HUES48 (cell line): ENCODE measurements around the gene GAB2.

Source experiments
- H3K27ac ChIP-seq: one replicate; pipeline ENCODE4 v1.7.0; 2013; ENCODE audit warnings: low read depth, low read length, inconsistent platforms
- H3K27me3 ChIP-seq: 2 replicates; pipeline ENCODE4 v1.6.1; 2013; ENCODE audit warnings: mild to moderate bottlenecking, low read length; ENCODE audit not compliant: control insufficient read depth, insufficient read depth
- H3K36me3 ChIP-seq: 2 replicates; pipeline ENCODE4 v1.6.1; 2013; ENCODE audit warnings: low read length; ENCODE audit not compliant: control insufficient read depth, insufficient read depth
- H3K4me1 ChIP-seq: 2 replicates; pipeline ENCODE4 v1.6.1; 2013; ENCODE audit warnings: mild to moderate bottlenecking, low read length; ENCODE audit not compliant: control insufficient read depth, insufficient read depth
- H3K4me3 ChIP-seq: 2 replicates; pipeline ENCODE4 v1.5.1; 2013; ENCODE audit warnings: mild to moderate bottlenecking, low read depth, low read length
- H3K9ac ChIP-seq: 2 replicates; pipeline ENCODE4 v1.6.1; 2013; ENCODE audit warnings: mild to moderate bottlenecking, low read depth, low read length, moderate library complexity
- H3K9me3 ChIP-seq: 2 replicates; pipeline ENCODE4 v1.6.1; 2013; ENCODE audit warnings: low read length; ENCODE audit not compliant: control insufficient read depth, insufficient read depth

The GAB2 gene

DNA sequence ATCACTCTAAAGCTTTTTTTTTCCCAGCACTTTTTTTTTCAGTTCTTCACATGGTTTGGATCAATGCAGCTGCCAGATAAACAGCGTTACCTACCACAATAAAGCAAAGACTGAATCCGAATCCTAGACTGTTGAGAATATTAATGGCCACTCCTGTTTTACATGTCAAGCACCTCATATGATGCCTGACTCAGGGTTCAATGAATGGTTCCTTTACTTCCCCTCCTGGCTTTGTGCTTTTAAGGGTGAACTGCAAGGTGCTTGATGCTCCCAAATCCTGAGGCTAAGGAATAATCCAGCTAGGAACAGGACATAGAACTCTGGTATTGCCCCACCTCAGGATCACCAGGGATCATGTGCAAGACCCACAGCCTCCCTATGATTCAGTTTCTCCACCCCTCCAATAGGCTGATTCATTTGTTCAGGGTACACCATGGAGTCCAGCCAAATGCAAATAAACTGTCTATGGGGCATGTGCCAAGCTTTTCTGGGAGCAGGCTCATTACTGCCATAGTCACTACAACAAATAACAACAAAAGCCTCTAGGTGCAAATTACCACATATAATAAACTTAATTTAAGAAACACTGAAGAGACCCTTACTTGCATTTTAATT lies 104.3 kb downstream of the GAB2 start:
- Histone ChIP-seq H3K9me3 (no peaks in the 10 kb centered on the region), H3K27me3 (no peaks in the 10 kb centered on the region), H3K4me3 (no peak overlapping the region), H3K36me3 (no peaks in the 10 kb centered on the region), H3K27ac (no peak overlapping the region), H3K9ac (no peak overlapping the region), H3K4me1 (no peaks in the 10 kb centered on the region; the same call in 1 of the 2 replicates)

DNA sequence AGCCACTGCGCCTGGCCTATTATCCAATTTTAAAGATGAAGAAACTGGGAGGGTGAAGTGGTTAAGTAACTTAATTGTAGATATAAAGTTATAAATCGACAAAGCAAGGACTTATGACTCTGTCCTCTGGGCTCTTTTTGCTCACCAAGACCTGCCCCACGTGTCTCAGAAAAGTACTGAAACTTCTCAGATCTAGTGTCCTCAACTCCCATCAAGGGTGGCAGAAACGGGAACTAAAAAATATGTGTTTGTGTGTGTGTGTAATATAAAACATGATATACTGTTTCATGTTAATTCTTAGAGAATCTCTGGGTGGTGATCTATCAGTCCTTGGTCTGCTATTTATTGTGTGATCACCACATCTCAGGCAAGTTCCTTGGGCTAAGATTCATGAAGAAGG lies 104.9 kb downstream of the GAB2 start:
- H3K36me3 ChIP-seq, result no peaks in the 10 kb centered on the region
- no peaks in the 10 kb centered on the region for H3K9me3 ChIP-seq
- H3K27ac ChIP-seq, result no peak overlapping the region
- no peaks in the 10 kb centered on the region for H3K27me3 ChIP-seq
- H3K9ac ChIP-seq, result no peak overlapping the region
- no peaks in the 10 kb centered on the region; the same call in 1 of the 2 replicates for H3K4me1 ChIP-seq
- H3K4me3 ChIP-seq, result no peak overlapping the region

DNA sequence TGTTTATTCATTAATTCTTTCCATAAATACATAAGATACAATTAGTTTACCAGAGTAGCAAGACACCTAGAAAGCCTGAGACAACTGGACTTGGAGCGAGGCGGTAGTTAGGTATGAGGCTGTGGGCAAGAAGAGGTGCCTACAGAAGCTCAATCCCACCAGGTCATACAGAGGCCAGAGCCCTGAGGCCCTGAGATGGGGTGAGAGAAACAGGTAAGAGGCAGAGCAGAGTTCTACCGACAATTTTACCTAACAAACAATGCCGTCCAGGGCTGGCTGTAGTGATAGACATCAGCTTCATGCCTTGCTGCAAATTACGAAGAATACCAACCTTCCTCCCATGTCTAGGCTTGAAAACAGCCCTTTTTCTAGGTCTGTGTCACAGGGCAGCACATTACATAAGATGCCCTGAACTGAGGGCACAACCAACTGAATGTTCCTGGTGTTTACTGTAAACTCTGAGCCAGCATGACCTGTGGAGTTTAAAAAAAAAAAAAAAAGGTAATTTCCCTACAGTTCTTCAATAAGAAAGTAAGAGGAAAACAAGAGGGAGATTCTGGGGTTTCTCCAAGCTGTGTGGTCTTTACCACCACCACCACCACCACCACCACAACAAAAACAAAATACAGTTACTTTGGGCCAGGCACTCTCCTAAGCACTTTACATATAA lies 105.8 kb downstream of the GAB2 start:
- no peak overlapping the region for H3K9ac ChIP-seq
- H3K27ac ChIP-seq, result no peak overlapping the region
- no peaks in the 10 kb centered on the region for H3K27me3 ChIP-seq
- H3K36me3 ChIP-seq, result no peaks in the 10 kb centered on the region
- H3K9me3 ChIP-seq, result no peaks in the 10 kb centered on the region
- H3K4me3 ChIP-seq, result no peak overlapping the region
- H3K4me1 ChIP-seq, result no peaks in the 10 kb centered on the region; the same call in 1 of the 2 replicates

DNA sequence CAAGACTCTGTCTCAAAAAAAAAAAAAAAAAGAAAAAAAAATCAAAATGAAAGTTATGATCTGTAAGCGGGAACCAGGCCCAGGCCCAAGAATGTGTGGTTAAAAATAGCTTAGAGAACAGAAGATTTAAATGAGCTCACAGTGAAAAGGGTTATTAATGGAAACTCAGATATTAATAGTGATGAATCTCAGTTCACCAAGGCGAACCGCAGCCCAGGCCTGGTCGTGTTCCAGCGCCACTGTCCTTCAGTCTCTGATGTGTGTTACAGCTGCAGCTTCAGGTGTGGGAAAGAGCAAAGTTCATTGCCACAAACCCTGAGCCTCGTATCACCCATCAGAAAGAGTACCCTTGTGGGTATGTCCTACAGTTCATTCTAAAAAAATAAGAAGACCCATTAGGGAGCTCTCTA lies 107.1 kb downstream of the GAB2 start:
- Histone ChIP-seq H3K4me3 (no peak overlapping the region), H3K4me1 (no peaks in the 10 kb centered on the region; the same call in 1 of the 2 replicates), H3K27me3 (no peaks in the 10 kb centered on the region), H3K27ac (no peak overlapping the region), H3K9ac (no peak overlapping the region), H3K9me3 (no peaks in the 10 kb centered on the region), H3K36me3 (no peaks in the 10 kb centered on the region)

DNA sequence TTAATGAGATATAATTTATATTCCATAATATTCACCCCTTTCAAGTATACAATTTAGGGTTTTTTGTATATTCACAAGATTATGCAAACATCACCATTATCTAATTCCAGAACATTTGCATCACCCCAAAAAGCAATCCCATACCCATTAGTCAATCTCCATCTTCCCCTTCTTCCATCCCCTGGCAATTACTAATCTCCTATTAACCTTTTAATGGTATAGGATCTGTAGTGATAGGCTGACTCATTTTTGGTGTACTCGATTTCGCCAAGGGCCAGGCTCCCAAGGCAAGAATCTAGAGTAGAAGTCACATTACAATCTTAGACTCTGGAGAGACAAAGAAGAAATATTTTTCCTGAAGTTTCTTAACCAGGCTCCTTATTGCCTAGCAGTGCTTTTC lies 113.4 kb downstream of the GAB2 start:
- no peak overlapping the region for H3K27ac ChIP-seq
- H3K4me3 ChIP-seq, result no peak overlapping the region
- no peak overlapping the region for H3K9ac ChIP-seq
- H3K4me1 ChIP-seq, result no peaks in the 10 kb centered on the region
- H3K9me3 ChIP-seq, result no peaks in the 10 kb centered on the region
- no peaks in the 10 kb centered on the region for H3K36me3 ChIP-seq
- no peaks in the 10 kb centered on the region for H3K27me3 ChIP-seq

DNA sequence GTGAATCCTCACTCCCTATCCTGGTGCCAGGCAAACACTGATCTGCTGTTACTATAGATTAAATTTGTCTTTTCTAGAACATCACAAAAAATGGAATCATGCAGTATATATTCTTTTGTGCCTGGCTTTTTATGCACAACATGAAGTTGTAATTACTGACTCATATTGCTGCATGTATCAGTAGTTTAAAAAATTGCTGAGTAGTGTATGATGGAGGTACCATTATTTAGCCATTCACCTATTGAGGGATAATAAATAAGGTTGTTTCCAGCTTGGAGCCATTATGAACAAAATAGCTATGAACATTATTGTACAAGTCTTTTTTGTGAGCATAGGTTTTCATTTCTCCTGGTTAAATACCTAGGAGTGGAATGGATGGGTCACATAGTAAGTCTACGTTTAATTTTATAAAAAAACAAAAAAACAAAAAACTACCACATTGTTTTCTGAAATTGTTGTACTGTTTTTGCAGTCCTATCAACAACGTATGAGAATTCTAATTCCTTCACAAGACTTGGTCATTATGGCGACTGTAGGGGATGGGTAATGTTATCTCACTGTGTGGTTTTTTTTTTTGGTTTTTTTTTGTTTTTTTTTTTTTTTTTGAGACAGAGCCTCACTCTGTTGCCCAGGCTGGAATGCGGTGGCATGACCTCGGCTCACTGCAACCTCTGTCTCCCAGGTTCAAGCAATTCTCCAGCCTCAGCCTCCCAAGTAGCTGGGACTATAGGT lies 117.3 kb downstream of the GAB2 start:
- Histone ChIP-seq H3K9ac (no peak overlapping the region), H3K4me1 (no peaks in the 10 kb centered on the region), H3K27me3 (no peaks in the 10 kb centered on the region), H3K4me3 (no peak overlapping the region), H3K27ac (no peak overlapping the region), H3K36me3 (no peaks in the 10 kb centered on the region), H3K9me3 (no peaks in the 10 kb centered on the region)

DNA sequence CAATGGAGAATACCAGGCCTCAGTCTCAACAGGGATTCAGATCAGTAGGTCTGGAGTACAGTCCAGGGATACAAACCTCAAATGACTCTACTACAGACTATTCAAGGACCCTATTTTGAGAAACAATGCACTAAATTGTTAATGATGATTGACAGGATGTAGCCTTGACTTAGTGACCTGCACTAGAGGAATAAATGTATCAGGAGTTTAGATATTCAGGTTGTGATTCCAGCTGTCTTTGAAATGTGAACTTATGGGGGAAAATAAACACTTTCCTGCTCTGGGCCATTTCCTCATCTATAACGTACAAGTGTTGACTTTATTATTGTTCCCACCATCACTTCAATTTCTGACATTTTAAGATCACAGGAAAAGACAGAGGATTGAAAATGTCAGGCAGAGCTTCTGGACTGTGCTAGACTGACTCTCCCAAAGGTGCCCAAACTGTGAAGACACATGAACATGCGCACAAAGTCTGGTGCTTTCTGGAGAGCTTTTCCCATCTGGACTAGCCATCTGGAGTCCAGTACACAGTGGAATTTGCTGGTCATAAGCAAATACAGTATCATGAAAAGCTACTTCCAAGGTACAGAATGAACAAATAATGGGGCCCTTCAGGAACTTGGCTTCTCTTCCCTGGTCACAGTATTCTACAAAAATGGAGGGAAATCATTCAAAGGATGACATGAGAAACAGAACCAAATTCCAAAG lies 118.5 kb downstream of the GAB2 start:
- Histone ChIP-seq H3K27me3 (no peaks in the 10 kb centered on the region), H3K4me1 (no peaks in the 10 kb centered on the region), H3K9ac (no peak overlapping the region), H3K27ac (no peak overlapping the region), H3K36me3 (no peaks in the 10 kb centered on the region), H3K9me3 (no peaks in the 10 kb centered on the region), H3K4me3 (no peak overlapping the region)

DNA sequence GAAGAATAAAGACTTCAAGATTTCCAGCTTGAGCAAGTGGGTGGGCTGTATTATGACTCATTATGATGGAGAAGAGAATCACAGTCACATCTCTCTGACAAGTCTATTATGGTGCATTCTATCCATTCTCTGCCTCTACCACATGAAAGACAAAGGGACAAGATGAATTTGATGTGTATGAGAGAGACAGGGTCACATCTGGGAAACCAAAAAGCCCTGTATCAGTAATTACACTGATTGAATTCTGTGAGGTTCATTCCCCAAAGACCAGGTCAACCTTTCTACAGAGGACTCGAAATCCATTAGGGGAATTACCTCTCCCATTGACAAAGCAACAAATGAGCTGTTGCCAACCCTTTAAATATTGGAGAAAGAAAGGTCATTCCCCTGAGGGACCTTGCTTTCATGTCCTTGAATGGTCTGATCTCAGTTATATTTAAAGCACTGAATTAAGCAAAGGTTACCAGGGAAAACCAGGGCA lies 119.3 kb downstream of the GAB2 start:
- Histone ChIP-seq H3K27ac (no peak overlapping the region), H3K27me3 (no peaks in the 10 kb centered on the region), H3K4me1 (no peaks in the 10 kb centered on the region), H3K9me3 (no peaks in the 10 kb centered on the region), H3K9ac (no peak overlapping the region), H3K4me3 (no peak overlapping the region), H3K36me3 (no peaks in the 10 kb centered on the region)

DNA sequence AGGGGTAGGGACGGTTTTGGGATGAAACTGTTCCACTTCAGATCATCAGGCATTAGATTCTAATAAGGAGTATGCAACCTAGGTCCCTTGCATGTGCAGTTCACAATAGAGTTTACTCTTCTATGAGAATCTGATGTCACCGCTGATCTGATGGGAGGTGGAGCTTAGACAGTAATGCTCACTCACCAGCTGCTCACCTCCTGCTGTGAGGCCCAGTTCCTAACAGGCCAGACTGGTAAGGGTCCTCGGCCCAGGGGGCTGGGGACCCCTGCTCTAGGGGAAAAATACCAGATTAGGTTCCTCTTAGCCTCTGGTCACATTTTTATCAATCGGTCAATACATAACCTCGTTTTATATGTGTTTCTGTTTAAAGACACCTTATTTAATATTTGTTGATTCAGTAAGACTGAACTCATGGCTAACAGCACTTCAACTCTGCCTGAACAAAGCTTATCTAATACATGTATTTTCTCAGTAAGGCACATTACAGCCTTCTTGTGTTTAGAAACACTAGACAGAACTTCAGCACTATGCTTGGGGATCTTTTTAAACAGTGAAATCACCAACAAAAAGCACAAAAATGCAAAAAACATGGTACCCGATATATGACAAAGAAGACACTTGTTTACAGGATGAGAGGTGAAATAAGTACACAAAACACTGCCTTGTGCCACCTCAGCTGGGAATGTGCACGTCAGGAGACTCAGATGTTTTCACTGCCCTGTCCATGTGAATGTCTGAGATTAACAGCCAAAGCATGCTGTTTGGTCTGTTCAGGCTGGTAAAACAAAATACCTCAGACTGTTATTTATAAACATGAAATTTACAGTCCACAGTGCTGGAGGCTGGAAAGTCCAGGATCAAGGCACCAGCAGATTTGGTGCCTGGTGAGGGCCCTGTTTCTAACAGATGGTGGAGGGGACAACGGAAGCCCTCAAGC lies 121.4 kb downstream of the GAB2 start:
- H3K27ac ChIP-seq, result no peak overlapping the region
- H3K4me1 ChIP-seq, result no peaks in the 10 kb centered on the region
- no peaks in the 10 kb centered on the region for H3K36me3 ChIP-seq
- no peak overlapping the region for H3K4me3 ChIP-seq
- H3K27me3 ChIP-seq, result no peaks in the 10 kb centered on the region
- H3K9ac ChIP-seq, result no peak overlapping the region
- no peaks in the 10 kb centered on the region for H3K9me3 ChIP-seq

DNA sequence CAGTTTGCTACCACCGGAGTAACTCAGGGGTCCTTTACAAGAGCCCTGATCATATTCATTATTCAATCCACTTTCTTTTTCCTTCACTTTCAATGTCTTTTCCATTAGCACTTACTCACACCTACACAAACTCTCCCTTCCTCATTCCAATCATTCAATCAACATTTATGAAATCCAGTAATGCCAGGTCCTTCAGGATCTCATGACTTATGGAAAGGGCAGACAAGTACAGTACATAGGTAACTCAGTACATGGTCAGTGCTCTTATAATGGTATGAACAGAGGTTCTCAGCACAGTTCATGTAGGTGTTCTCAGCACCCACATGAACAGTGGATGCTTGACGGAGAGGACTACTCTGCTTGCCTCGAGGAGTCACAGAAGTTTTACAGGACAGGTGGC lies 122.3 kb downstream of the GAB2 start:
- Histone ChIP-seq H3K27me3 (no peaks in the 10 kb centered on the region), H3K9me3 (no peaks in the 10 kb centered on the region), H3K9ac (no peak overlapping the region), H3K36me3 (no peaks in the 10 kb centered on the region), H3K4me1 (no peaks in the 10 kb centered on the region), H3K27ac (no peak overlapping the region), H3K4me3 (no peak overlapping the region)
